SK-N-MC (cell line): Measurements from ENCODE around the gene FBXL2.

Experiments used
- EZH2 ChIP-seq: fragments of 200-600 bp; sonication (generic); IDR thresholded peaks from one replicate; pipeline ENCODE4 v1.6.1; 2017; ENCODE audit warnings: antibody characterized with exemption
- FOXP2 ChIP-seq: optimal IDR thresholded peaks from 2 replicates; pipeline ENCODE3; 2011; ENCODE audit warnings: mild to moderate bottlenecking, moderate library complexity; ENCODE audit not compliant: insufficient read depth; ENCODE audit errors: extremely low read length, control extremely low read depth
- POLR2AphosphoS5 ChIP-seq: IDR thresholded peaks from 2 replicates; pipeline ENCODE4 v1.6.1; 2012; ENCODE audit warnings: mild to moderate bottlenecking, low read depth, low read length, borderline replicate concordance

DNA sequence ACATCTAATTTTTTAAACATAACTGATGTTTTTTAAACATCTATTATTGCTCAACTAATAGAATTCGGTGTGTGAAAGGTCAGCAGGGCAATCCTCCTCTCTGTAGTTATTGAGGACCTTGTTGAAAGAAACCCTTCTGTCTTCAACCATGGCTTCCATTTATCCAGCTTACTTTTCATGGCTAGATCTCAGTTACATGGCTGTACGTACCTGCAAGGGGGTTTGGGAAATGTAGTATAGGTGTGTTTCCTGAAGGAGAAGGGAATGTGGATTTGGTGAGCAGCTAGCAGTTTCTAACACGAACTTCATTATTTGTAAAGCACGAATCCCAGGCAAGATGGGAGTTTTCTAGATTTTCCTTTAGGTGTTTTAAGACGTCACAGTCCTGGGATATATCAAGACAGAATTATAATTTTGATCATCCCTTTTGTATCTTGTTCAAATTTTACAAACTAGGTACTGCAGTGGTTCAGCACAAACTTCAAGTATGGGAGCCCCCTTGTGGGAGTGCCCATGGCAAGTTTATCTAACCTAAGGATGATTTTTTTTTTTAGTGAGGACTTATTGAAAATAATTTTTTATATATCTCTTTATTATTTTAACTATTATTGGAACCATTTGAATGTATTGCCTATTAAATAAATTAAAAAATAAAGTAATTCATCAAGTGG, 41.6 kb downstream of the FBXL2 start:
- no peak for TF ChIP-seq EZH2
- TF ChIP-seq POLR2AphosphoS5: no peak
- TF ChIP-seq FOXP2: no peak
